GM20000 (cell line): ENCODE data around the gene FABP7.
A peak's percentile ranks its signal among the peaks of the same experiment; 100 is the strongest.

Experiments
- DNase-seq: peaks from one replicate; pipeline ENCODE4 v3.0.0; 2012; ENCODE audit warnings: low spot score
- CTCF ChIP-seq: IDR thresholded peaks from 2 replicates; pipeline ENCODE4 v1.5.1; 2012; ENCODE audit warnings: mild to moderate bottlenecking, control low read depth; ENCODE audit errors: extremely low read depth, missing control alignments

Gene FABP7

GRCh38 chr6:122798099-122798641 is 18.7 kb downstream of the FABP7 start:
- TF ChIP-seq CTCF: no peak
- DNase-seq: peak; percentile 16

- no peak for TF ChIP-seq CTCF
- no peak for DNase-seq
Measured at GRCh38 chr6:122799140-122799745, 19.7 kb downstream of the FABP7 start.

- no peak for DNase-seq
- TF ChIP-seq CTCF: no peak
Measured at GRCh38 chr6:122799916-122800686, 20.6 kb downstream of the FABP7 start.

GRCh38 chr6:122800906-122801305 is 21.4 kb downstream of the FABP7 start:
- DNase-seq: no peak
- TF ChIP-seq CTCF: no peak

- no peak for DNase-seq
- TF ChIP-seq CTCF: no peak
Measured at GRCh38 chr6:122801397-122801796, 21.9 kb downstream of the FABP7 start.

- DNase-seq: no peak
- no peak for TF ChIP-seq CTCF
Measured at GRCh38 chr6:122803171-122803661, 23.7 kb downstream of the FABP7 start.

GRCh38 chr6:122804962-122805485 is 25.5 kb downstream of the FABP7 start:
- TF ChIP-seq CTCF: no peak
- DNase-seq: no peak
